Tibial artery (tissue), 4 donors: ENCODE data around the gene CCNG2.

ENCODE experiments used
- DNase-seq, 2 donors: peaks; one replicate each; pipeline ENCODE4 v3.0.0-alpha.2; 2019
- H3K27ac ChIP-seq, 2 donors: fragments of 200-600 bp; sonication (generic) in 1 of 2; 1 replicate in 1 of 2; 2 replicates in 1 of 2; pipeline ENCODE4 v1.5.1; 2018 to 2019; ENCODE audit warnings: mild to moderate bottlenecking in 1 of 2
- H3K27me3 ChIP-seq, 2 donors: fragments of 200-600 bp; sonication (generic) in 1 of 2; one replicate each; pipeline versions ENCODE4 v1.5.1 to v1.6.0; 2016 to 2019
- H3K36me3 ChIP-seq, 3 donors: fragments of 200-600 bp; sonication (generic) in 2 of 3; one replicate each; pipeline ENCODE4 v1.5.1; 2016 to 2019; ENCODE audit warnings: mild to moderate bottlenecking in 2 of 3
- H3K4me1 ChIP-seq, 4 donors: fragments of 200-600 bp; sonication (generic) in 2 of 4; 1 replicate in 3 of 4; 2 replicates in 1 of 4; pipeline ENCODE4 v1.5.1; 2016 to 2019
- H3K4me3 ChIP-seq, 2 donors: fragments of 200-600 bp; sonication (generic) in 1 of 2; 1 replicate in 1 of 2; 2 replicates in 1 of 2; pipeline ENCODE4 v1.5.1; 2018 to 2019; ENCODE audit warnings: mild to moderate bottlenecking in 2 of 2
- H3K9me3 ChIP-seq, 3 donors: fragments of 200-600 bp; sonication (generic) in 1 of 3; one replicate each; pipeline ENCODE4 v1.5.1; 2016 to 2019
- CTCF ChIP-seq, 2 experiments: fragments of 200-600 bp in 1 of 2; fragments of 450-650 bp in 1 of 2; IDR thresholded peaks; one replicate each; pipeline ENCODE4 v1.5.1; 2017 to 2019; ENCODE audit warnings: antibody characterized with exemption in 2 of 2, mild to moderate bottlenecking in 1 of 2, moderate library complexity in 1 of 2
- intact Hi-C: fragments of 100-400 bp; cut with DNase I; formaldehyde crosslinking; loops from one replicate; pipeline ENCODE4 v1.15.0; 2023; ENCODE audit warnings: low total_unique reads

CCNG2 gene

GRCh38 chr4:77149789-77150188, 7.2 kb upstream of the CCNG2 start:
- no peak for DNase-seq
- Histone ChIP-seq H3K27ac (no peak overlapping the region), H3K9me3 (no peaks in the 10 kb centered on the region), H3K4me3 (no peak overlapping the region), H3K36me3 (no peaks in the 10 kb centered on the region), H3K27me3 (no peaks in the 10 kb centered on the region), H3K4me1 (peaks cover 0 to 4% (median 0%) of the 10 kb centered on the region in 4 donors)
- intact Hi-C loops = no loop called here
- no peak for TF ChIP-seq CTCF (IDR thresholded peaks at IDR 0.05)

- Histone ChIP-seq H3K4me1 (peaks cover 0 to 7% (median 4%) of the 10 kb centered on the region in 4 donors), H3K4me3 (no peak overlapping the region), H3K27ac (no peak overlapping the region), H3K9me3 (no peaks in the 10 kb centered on the region), H3K36me3 (no peaks in the 10 kb centered on the region), H3K27me3 (no peaks in the 10 kb centered on the region)
- no peak for DNase-seq
- TF ChIP-seq CTCF (IDR thresholded peaks at IDR 0.05) = no peak
- intact Hi-C loops = no loop called here
These were observed 5.8 kb upstream of the CCNG2 start for GRCh38 chr4:77151241-77151640.

GRCh38 chr4:77152421-77152820, 4.6 kb upstream of the CCNG2 start:
- no peak overlapping the region for H3K27ac ChIP-seq
- H3K27me3 ChIP-seq = no peaks in the 10 kb centered on the region
- H3K4me1 ChIP-seq = peaks cover 0 to 8% (median 4%) of the 10 kb centered on the region in 4 donors
- no peaks in the 10 kb centered on the region for H3K36me3 ChIP-seq
- TF ChIP-seq CTCF (IDR thresholded peaks at IDR 0.05) = no peak
- no peaks in the 10 kb centered on the region for H3K9me3 ChIP-seq
- intact Hi-C loops = no loop called here
- no peak for DNase-seq
- no peak overlapping the region for H3K4me3 ChIP-seq

- Histone ChIP-seq H3K4me1 (peaks cover 0 to 8% (median 4%) of the 10 kb centered on the region in 4 donors), H3K9me3 (no peaks in the 10 kb centered on the region)
These were observed 4.0 kb upstream of the CCNG2 start for GRCh38 chr4:77153006-77153405.

GRCh38 chr4:77154065-77154464, 2.9 kb upstream of the CCNG2 start:
- Histone ChIP-seq H3K27ac (no peak overlapping the region), H3K27me3 (no peaks in the 10 kb centered on the region), H3K4me3 (no peak overlapping the region), H3K4me1 (peaks cover 0 to 16% (median 4%) of the 10 kb centered on the region in 4 donors), H3K36me3 (no peaks in the 10 kb centered on the region), H3K9me3 (no peaks in the 10 kb centered on the region)
- TF ChIP-seq CTCF (IDR thresholded peaks at IDR 0.05) = no peak
- no peak for DNase-seq
- intact Hi-C loops = no loop called here

More at GRCh38 chr4:77153006-77153405, 4.0 kb upstream of the CCNG2 start:
- H3K36me3 ChIP-seq = no peaks in the 10 kb centered on the region
- no peak for TF ChIP-seq CTCF (IDR thresholded peaks at IDR 0.05)
- no peaks in the 10 kb centered on the region for H3K27me3 ChIP-seq
- intact Hi-C loops = no loop called here
- H3K27ac ChIP-seq = no peak overlapping the region
- DNase-seq = no peak
- no peak overlapping the region for H3K4me3 ChIP-seq
